Midbrain (tissue), 1 donor: ENCODE measurements around the gene ARL6IP6.

ENCODE experiments used
- DNase-seq: peaks from one replicate; lab custom pipeline; 2025; lab: John Stamatoyannopoulos, UW

ARL6IP6 gene

DNA sequence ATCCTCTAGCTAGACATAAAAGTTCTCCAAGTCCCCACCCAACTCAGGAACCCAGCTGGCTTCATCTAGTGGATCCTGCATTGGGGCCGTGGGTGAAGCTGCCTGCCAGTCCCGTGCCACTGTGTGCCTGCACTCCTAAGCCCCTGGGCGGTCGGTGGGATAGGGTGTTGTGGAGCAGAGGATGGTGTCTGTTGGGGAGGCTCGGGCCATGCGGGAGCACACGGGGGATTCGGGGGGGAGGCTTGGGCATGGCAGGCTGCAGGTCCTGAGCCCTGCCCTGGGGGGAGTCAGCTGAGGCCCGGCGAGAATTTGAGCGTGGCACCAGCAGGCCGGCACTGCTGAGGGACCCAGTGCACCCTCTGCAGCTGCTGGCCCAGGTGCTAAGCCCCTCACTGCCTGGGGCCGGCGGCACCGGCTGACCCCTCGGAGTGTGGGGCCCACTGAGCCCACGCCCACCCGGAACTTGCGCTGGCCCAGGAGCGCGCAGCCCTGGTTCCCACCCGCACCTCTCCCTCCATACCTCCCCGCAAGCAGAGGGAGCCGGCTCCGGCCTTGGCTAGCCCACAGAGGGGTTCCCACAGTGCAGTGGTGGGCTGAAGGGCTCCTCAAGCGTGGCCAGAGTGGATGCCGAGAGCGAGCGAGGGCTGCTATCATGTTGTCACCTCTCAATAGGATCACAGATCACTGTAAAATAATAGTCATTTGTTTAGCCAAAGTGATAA is 86.4 kb downstream of the ARL6IP6 start:
- no peak for DNase-seq

DNA sequence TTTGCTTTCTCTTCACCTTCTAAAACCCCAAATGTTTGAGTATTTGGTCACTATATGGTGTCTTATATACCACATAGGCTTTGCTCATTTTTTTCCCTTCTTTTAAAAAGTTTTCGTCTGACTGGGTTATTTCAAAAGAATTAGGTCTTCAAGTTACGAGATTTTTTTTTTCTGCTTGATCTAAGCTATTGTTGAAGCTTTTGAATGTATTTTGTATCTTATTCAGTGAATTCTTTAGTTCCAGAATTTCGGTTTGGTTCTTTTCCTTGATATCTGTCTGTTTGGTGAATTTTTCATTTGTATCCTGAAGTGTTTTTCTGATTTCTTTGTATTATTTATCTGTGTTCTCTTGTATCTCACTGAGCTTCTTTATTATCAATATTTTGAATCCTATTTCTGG is 93.5 kb downstream of the ARL6IP6 start:
- DNase-seq, result no peak
